Measurements from ENCODE around the gene HOXB1. TPM values are rescaled to one million over a fixed set of nuclear protein-coding genes. Genes with fewer than 3 reads are reported as not detected.

HOXB1 gene
- total RNA-seq, 6 donors from 2014 or later, result not detected

GRCh38 chr17:48532261-48532660 is 1.4 kb upstream of the HOXB1 start:
- DNase-seq, result no peak
- H3K27me3 ChIP-seq, result peaks cover 0 to 11% (median 2%) of the 10 kb centered on the region in 4 donors
- no peak overlapping the region for H3K27ac ChIP-seq
- H3K36me3 ChIP-seq, result no peaks in the 10 kb centered on the region
- H3K9me3 ChIP-seq, result no peaks in the 10 kb centered on the region
- H3K4me3 ChIP-seq, result no peak overlapping the region
- peaks cover 0 to 2% (median under 1%) of the 10 kb centered on the region in 4 donors for H3K4me1 ChIP-seq
- ATAC-seq (ENCODE audit: low FRiP score in 2 of 2), result no peak
- 44 to 63% methylated on average over 6 to 8 of the region's 8 CpGs for WGBS, 2 donors
- TF ChIP-seq POLR2AphosphoS5 (IDR thresholded peaks at IDR 0.05), result no peak
- TF ChIP-seq EP300 (IDR thresholded peaks at IDR 0.05), result no peak
- no peak for TF ChIP-seq CTCF (IDR thresholded peaks at IDR 0.05)
- TF ChIP-seq POLR2A (IDR thresholded peaks at IDR 0.05), result no peak

GRCh38 chr17:48530208-48530886 is 464 bp downstream of the HOXB1 start:
- no peak overlapping the region for H3K4me3 ChIP-seq
- ATAC-seq (ENCODE audit: low FRiP score in 2 of 2), result peak in 1 of 2 donors; percentile 24
- H3K27ac ChIP-seq, result no peak overlapping the region
- peaks cover 0 to 22% (median 5%) of the 10 kb centered on the region in 4 donors for H3K27me3 ChIP-seq
- TF ChIP-seq POLR2AphosphoS5 (IDR thresholded peaks at IDR 0.05) (no peak), EP300 (IDR thresholded peaks at IDR 0.05) (no peak), POLR2A (IDR thresholded peaks at IDR 0.05) (no peak), CTCF (IDR thresholded peaks at IDR 0.05) (no peak)
- H3K4me1 ChIP-seq, result peaks cover 0 to 7% (median 3%) of the 10 kb centered on the region in 4 donors
- peak in 1 of 2 donors; percentile 71 for DNase-seq
- no peaks in the 10 kb centered on the region for H3K9me3 ChIP-seq
- H3K36me3 ChIP-seq, result no peaks in the 10 kb centered on the region
- WGBS, 2 donors, result 67 to 68% methylated on average over 25 to 32 of the region's 37 CpGs

GRCh38 chr17:48529683-48530009 is 1.2 kb downstream of the HOXB1 start:
- no peaks in the 10 kb centered on the region for H3K36me3 ChIP-seq
- H3K4me1 ChIP-seq, result peaks cover 0 to 7% (median 3%) of the 10 kb centered on the region in 4 donors
- 72 to 78% methylated on average over 11 of the region's 11 CpGs for WGBS, 2 donors
- TF ChIP-seq POLR2AphosphoS5 (IDR thresholded peaks at IDR 0.05) (no peak), CTCF (IDR thresholded peaks at IDR 0.05) (no peak), POLR2A (IDR thresholded peaks at IDR 0.05) (no peak), EP300 (IDR thresholded peaks at IDR 0.05) (no peak)
- H3K27ac ChIP-seq, result no peak overlapping the region
- no peak overlapping the region for H3K4me3 ChIP-seq
- DNase-seq, result peak in 1 of 2 donors; percentile 52
- H3K9me3 ChIP-seq, result no peaks in the 10 kb centered on the region
- peaks cover 0 to 22% (median 5%) of the 10 kb centered on the region in 4 donors for H3K27me3 ChIP-seq
- ATAC-seq (ENCODE audit: low FRiP score in 2 of 2), result no peak

GRCh38 chr17:48528936-48529682 is 1.7 kb downstream of the HOXB1 start:
- Histone ChIP-seq H3K9me3 (no peaks in the 10 kb centered on the region), H3K27ac (no peak overlapping the region), H3K4me3 (no peak overlapping the region), H3K4me1 (peaks cover 0 to 7% (median 3%) of the 10 kb centered on the region in 4 donors), H3K36me3 (no peaks in the 10 kb centered on the region), H3K27me3 (peaks cover 0 to 22% (median 5%) of the 10 kb centered on the region in 4 donors)
- ATAC-seq (ENCODE audit: low FRiP score in 2 of 2) (peak in 1 of 2 donors; percentile 34), DNase-seq (no peak)
- TF ChIP-seq POLR2A (IDR thresholded peaks at IDR 0.05) (no peak), POLR2AphosphoS5 (IDR thresholded peaks at IDR 0.05) (no peak), EP300 (IDR thresholded peaks at IDR 0.05) (no peak)
- 82% methylated on average over 8 to 11 of the region's 11 CpGs for WGBS, 2 donors

GRCh38 chr17:48528153-48528935 is 2.5 kb downstream of the HOXB1 start:
- Histone ChIP-seq H3K4me1 (peaks cover 0 to 7% (median 3%) of the 10 kb centered on the region in 4 donors), H3K27ac (no peak overlapping the region), H3K27me3 (peaks cover 0 to 22% (median 5%) of the 10 kb centered on the region in 4 donors), H3K4me3 (no peak overlapping the region), H3K36me3 (no peaks in the 10 kb centered on the region), H3K9me3 (no peaks in the 10 kb centered on the region)
- 52 to 71% methylated on average over 7 of the region's 7 CpGs for WGBS, 2 donors
- no peak for DNase-seq
- no peak for TF ChIP-seq EP300 (IDR thresholded peaks at IDR 0.05)
- TF ChIP-seq CTCF (IDR thresholded peaks at IDR 0.05), result no peak
- no peak for ATAC-seq (ENCODE audit: low FRiP score in 2 of 2)

Measured in upper lobe of left lung (tissue), 6 donors.